DMS 273 treated with DMSO at 0.1 percent for 48 hours (cell line): ENCODE measurements around the gene GAA.

ENCODE experiments used
- DNase-seq: peaks from one replicate; lab custom pipeline; 2025; lab: John Stamatoyannopoulos, UW

The GAA gene

DNA sequence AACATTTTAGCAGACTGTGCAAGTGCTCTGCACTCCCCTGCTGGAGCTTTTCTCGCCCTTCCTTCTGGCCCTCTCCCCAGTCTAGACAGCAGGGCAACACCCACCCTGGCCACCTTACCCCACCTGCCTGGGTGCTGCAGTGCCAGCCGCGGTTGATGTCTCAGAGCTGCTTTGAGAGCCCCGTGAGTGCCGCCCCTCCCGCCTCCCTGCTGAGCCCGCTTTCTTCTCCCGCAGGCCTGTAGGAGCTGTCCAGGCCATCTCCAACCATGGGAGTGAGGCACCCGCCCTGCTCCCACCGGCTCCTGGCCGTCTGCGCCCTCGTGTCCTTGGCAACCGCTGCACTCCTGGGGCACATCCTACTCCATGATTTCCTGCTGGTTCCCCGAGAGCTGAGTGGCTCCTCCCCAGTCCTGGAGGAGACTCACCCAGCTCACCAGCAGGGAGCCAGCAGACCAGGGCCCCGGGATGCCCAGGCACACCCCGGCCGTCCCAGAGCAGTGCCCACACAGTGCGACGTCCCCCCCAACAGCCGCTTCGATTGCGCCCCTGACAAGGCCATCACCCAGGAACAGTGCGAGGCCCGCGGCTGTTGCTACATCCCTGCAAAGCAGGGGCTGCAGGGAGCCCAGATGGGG is 3.1 kb downstream of the GAA start:
- no peak for DNase-seq

DNA sequence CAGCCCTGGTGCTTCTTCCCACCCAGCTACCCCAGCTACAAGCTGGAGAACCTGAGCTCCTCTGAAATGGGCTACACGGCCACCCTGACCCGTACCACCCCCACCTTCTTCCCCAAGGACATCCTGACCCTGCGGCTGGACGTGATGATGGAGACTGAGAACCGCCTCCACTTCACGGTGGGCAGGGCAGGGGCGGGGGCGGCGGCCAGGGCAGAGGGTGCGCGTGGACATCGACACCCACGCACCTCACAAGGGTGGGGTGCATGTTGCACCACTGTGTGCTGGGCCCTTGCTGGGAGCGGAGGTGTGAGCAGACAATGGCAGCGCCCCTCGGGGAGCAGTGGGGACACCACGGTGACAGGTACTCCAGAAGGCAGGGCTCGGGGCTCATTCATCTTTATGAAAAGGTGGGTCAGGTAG is 3.6 kb downstream of the GAA start:
- DNase-seq: no peak

DNA sequence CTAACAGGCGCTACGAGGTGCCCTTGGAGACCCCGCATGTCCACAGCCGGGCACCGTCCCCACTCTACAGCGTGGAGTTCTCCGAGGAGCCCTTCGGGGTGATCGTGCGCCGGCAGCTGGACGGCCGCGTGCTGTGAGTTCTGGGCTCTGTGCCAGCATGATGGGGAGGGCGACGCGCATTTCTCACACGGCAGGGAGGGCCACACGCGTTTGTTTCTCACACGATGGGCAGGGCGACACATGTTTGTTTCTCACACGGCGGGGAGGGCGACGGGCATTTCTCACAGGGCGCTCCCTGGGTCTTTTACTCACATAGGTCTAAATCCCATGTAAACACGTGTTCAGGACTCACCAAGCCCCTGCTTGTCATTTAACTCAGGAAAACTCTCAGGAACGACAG is 4.4 kb downstream of the GAA start:
- no peak for DNase-seq

DNA sequence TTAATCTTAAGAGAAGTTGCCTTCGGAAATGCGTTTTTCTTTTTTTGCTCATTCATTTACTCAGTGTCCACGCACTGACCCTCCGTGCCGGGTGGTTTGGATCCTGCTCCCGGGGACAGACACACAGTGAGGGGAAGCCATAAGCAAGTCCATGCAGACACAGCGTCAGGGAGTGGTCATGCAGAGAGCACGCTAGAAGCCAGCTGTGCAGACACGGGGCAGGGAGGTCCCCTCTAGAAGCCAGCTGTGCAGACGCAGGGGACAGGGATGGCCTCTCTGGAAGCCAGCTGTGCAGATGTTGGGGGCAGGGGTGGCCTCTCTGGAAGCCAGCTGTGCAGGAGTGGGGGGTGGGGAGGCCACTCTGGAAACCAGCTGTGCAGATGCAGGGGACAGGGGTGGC is 4.8 kb downstream of the GAA start:
- DNase-seq: no peak

DNA sequence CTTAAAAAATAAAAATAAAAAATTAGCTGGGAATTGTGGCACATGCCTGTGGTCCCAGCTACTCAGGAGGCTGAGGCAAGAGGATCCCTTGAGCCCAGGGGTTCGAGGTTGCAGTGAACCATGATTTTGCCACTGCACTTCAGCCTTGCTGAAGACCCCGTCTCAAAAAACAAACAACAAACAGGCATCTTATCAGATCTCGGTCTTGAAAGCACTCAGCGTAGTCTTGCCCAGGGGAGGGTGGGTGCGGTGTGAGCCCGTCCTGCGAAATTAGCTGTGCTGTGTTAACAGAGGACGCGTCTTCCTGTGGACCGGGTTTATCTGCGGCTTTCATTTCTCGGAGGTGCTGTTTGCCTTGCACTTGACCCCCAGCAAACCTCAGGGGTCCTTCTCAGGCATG is 5.4 kb downstream of the GAA start:
- no peak for DNase-seq

DNA sequence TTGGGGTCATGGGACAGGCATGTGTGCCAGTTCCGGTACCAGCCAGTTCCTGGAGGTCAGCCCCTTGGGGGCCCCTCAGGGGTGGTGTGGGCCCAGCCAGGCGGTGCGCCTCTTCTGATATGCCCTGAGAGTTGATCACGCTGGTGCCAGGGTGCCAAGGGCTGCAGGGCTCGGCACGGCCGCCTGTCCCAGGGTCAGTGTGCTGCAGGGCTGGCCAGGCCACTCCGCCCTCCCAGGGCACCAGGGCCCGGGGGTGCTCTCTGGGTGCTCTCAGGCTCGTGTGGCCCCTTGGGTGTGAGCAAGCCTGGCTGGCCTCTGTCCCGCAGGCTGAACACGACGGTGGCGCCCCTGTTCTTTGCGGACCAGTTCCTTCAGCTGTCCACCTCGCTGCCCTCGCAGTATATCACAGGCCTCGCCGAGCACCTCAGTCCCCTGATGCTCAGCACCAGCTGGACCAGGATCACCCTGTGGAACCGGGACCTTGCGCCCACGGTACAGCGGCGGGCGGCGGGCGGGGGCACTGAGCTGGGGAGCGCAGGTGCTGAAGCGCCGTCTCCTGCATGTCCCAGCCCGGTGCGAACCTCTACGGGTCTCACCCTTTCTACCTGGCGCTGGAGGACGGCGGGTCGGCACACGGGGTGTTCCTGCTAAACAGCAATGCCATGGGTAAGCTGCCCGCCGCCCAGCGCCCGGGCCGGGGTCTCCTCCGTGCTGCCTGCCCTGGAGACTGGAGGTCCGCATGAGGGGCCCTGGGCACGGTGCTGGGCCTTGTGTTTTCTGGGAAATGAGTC is 6.0 kb downstream of the GAA start:
- no peak for DNase-seq

DNA sequence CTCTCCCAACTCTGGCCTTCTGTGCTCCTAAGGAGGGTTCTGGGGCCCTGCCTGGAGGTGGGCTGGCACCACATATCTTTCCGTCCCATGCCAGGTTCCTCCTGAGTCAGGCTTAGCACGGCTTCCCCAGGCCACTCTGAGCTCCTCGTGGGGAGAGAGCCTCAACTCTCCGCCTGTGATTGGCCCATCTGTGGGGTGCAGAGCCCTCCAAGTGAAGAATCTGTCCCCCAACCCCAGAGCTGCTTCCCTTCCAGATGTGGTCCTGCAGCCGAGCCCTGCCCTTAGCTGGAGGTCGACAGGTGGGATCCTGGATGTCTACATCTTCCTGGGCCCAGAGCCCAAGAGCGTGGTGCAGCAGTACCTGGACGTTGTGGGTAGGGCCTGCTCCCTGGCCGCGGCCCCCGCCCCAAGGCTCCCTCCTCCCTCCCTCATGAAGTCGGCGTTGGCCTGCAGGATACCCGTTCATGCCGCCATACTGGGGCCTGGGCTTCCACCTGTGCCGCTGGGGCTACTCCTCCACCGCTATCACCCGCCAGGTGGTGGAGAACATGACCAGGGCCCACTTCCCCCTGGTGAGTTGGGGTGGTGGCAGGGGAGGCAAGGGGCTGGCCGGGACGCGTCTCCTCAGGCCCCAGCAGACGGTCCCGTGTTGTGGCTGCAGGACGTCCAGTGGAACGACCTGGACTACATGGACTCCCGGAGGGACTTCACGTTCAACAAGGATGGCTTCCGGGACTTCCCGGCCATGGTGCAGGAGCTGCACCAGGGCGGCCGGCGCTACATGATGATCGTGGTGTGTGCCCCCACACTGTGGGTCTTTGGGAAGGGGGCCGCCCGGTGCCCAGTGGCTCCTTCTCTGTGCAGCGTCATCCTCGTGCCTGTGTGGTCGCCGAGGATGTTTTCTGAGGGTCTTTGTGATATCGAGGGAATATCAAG is 6.9 kb downstream of the GAA start:
- no peak for DNase-seq

DNA sequence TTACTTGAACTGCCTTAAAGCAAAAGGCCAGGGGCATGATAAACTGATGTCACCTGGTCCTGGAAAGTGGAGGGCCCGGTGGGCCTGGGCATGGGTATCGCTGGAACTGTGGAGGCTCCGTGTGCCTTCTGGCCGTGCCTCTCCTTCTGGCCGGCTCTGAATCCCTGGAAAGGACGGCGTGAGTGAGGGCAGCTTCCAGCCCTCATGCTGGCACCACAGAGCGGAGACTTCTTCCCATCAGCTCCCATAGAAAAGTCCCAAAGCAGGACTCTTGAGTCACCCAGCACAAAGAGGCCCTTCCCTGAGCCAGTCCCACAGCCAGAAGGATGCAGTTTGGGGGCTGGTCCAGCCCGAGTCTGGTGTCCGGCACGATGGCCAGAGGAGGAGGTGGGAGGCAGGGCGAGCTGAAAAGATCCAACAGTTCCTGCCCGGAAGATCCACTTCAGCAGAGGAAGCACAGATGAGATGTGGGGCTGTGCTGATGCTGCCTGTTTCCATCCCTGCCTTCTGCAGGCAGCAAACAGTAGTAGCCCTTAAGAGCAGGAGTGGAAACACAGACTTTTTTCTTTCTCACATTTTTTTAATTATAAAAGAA is 7.8 kb downstream of the GAA start:
- no peak for DNase-seq

DNA sequence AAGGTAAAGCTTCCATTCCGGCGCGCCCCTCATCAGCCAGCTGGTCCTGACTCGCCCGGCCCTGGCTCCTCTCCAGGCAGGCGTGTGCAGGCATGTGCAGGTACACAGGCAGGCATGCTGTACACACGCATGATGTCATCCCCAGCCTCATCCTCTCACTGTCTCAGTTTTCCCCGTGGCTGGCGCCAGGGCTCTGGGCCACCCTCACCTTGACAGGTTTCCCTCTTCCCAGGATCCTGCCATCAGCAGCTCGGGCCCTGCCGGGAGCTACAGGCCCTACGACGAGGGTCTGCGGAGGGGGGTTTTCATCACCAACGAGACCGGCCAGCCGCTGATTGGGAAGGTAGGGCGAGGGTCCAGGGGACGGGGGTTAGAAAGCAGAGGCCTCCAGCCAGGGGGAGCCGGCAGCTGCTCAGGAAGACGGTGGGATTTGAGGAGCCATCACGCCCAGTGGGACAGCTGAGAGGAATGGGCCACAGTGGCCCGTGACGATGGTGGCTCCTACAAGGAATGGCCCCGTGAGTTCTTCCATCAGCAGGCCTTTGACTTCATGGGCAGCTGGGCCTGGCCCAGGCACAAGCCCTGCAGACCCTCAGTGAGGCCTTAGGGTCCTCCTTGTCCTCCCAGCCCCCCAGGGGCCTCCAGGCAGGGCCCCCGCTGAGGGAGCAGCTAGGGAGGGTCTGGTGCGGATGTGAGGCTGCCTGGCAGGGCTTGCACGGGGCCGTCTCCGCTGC is 8.5 kb downstream of the GAA start:
- no peak for DNase-seq

DNA sequence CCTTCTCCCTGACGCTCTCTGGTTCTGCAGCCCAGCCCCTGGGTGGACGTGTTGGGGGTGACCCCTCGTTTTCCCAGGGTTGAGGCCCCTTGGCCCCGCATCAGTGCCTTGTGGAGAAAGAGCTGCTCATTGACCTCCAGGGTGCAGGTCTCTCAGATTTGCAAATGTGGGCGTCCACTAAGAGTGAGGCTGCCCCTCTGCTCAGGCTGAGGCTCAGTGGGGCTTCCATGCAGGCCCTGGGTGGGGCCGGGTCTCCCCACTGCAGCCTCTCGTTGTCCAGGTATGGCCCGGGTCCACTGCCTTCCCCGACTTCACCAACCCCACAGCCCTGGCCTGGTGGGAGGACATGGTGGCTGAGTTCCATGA is 9.0 kb downstream of the GAA start:
- DNase-seq: no peak

DNA sequence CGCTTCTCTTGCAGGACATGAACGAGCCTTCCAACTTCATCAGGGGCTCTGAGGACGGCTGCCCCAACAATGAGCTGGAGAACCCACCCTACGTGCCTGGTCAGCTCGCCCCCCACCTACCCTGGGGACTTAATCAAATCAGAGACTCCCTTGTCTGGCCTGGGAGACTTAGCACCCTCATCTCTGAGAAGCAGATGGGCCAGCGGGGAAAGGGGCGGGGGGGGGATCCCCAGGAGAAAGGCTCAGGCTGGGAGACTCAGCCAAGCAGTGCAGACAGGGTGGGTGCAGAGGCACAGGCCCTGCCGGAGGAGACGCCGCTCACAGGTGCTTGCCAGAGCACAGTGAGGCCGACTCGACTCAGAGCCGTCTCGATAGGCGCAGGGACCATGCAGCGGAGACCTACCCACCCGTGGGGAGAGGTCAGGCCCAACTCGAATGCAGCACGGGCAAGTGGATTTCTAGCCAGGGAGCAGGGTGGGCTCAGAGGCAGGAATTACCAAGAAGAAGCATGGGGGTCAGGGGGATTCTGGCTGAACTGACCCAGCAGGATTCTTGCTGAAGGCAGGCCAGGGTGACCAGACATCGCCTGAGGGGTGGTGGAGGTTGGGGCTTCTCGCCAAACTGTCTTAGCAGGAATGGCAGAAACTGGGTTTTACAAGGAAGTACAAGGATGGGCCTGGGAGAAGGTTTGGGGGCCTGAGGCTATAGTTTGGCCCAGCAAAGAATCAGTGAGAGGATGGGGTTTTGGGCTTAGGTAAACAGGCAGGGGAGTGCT is 9.7 kb downstream of the GAA start:
- DNase-seq: no peak

DNA sequence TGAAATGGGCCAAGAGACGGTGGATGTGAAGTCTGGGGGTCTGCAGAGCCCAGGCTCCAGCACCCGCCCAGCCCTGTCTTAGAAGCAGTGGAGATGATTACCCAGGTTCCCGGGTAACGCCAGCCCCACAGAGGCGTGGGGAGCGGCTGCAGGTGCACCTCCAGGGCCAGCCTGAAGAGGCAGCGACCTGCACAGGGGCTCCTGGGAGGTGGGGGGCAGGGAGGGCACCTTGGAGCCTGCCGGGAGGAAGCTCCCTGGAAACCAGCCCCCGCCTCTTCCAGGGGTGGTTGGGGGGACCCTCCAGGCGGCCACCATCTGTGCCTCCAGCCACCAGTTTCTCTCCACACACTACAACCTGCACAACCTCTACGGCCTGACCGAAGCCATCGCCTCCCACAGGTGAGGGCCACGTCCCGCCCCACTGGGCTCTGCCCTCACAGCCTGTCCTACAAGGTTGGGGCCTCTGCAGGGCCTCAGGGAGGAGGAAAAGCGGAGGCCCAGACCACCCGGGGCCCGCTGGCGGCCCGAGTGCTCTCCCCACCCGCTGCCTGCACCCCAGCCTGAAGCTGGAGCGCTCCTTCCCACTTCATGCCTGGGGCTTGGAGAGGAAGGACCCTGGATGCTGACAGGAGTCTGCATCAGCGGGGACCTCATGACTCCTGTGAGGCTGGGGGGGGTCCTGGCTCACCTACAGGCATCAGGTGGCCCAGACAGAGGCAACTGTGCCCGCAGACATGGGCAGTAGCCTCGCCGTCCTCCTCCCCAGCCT is 10.5 kb downstream of the GAA start:
- no peak for DNase-seq

DNA sequence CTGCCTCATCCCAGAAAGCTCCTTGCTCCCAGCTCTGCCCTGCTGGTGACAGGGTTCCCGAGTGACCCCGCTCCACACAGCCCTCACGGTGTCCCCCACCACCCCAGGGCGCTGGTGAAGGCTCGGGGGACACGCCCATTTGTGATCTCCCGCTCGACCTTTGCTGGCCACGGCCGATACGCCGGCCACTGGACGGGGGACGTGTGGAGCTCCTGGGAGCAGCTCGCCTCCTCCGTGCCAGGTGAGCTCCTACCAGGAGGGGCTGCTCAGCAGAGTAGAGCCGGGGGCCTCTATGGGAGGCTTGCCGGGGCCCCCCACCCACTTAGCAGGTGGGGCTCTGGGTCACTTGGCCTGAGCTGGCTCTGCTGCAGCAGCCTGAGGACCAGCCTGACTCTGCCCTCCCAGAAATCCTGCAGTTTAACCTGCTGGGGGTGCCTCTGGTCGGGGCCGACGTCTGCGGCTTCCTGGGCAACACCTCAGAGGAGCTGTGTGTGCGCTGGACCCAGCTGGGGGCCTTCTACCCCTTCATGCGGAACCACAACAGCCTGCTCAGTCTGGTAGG is 11.2 kb downstream of the GAA start:
- no peak for DNase-seq

DNA sequence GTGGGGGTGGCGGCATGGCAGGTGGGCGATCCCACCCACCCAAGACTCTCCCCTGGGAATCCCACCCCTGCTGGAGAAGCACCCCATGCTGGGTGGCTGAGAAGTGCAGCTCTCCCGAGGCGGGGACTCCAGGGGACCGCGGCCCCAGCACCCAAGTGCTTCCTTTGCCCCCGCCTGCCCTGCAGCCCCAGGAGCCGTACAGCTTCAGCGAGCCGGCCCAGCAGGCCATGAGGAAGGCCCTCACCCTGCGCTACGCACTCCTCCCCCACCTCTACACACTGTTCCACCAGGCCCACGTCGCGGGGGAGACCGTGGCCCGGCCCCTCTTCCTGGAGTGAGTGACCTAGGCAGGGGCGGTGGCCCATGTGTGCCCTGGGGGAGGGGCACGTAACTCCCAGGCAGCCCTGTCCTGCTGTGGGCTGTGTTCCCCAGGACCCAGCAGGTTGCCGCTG is 11.7 kb downstream of the GAA start:
- no peak for DNase-seq

DNA sequence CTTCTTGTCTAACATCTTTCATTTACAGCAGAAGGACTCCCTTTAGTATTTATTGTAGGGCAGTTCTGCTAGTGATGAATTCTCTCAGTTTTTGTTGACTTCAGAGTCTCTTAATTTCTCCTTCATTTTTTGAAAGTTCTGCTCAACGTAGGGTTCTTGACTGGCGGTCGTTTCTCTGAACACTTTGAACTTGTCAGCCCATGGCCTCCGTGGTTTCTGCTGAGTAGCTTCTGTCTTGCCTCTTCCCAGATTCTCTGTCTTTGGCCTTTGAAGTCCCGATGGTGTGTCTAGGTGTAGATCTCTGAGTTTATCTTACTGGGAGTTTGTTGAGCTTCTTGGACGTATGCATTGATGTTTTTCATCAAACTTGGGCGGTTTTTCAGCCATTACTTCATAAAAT is 13.4 kb downstream of the GAA start:
- DNase-seq: no peak

DNA sequence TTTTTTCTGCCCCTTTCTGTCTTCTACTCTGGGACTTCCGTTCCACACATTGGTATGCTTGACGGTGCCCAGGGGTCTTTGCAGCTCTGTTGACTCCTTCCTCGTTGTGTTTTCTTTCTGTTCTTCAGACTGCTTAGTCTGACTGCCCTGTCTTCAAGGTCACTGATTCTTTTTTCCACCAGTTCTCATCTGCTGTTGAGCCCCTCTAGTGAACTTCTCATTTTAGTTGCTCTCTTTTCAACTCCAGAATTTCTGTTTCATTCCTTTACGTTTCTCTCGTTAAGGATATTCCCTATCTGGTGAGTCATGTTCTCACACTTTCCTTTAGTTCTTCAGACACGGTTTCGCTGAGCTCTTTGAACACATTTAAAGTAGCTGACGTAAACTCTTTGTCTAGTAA is 13.8 kb downstream of the GAA start:
- no peak for DNase-seq

DNA sequence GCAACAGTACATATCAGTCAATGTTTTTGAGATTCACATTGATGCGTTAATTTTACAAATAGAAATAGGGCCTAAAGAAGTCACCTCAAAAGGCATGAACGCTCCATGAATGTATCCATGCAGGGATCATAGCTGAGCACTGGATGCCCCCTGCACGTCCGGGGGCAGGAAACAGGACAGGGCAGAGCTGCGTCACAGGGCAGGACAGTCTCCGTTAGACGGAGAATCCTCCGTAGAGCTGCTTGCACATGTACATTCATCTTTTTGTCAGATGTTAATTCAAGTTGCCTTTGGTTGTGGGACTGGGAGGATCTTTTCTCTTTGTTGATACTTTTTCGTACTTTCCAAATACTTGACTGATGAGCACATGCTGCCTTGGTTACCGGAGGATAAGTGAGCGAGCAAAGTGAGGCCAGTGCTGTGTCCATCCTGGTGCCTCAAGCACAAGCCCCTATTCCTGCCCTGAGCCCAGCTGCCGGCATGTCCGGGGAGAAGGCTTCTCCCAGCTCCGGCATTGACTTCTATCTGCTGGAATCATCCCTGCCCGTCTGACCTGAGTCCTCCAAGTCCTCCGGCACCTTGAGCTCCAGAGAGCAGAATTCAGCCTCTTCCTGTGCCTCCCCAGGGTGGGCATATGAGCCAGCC is 15.0 kb downstream of the GAA start:
- DNase-seq: no peak

DNA sequence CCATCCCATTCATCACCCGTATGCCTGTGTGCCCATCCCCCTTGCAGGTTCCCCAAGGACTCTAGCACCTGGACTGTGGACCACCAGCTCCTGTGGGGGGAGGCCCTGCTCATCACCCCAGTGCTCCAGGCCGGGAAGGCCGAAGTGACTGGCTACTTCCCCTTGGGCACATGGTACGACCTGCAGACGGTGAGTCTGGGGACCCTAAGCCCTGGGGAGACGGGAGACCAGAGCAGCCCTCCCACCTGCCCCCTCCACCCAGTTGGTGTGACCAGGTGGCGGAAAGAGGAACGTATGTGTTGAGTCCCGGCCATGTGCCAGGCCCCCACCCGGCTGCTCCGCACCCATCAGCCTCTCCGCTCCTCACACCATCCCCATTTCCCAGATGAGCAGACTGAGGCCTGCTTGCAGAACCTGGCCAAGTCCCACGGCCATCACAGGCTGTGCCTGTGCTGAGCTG is 15.6 kb downstream of the GAA start:
- DNase-seq: no peak
